ENCODE measurements around the gene ZNF747. TPM values are rescaled to one million over a fixed set of nuclear protein-coding genes. Genes with fewer than 3 reads are reported as not detected.

Gene ZNF747
- total and polyA plus RNA-seq, 10 of the 15 experiments (the other 5 are each of a cell fraction or from before 2014, with no cell fraction given), result 1.0 to 13.0 (median 7.2) TPM

- TF ChIP-seq JUNB (IDR thresholded peaks at IDR 0.05), result no peak
- TF ChIP-seq BMI1 (IDR thresholded peaks at IDR 0.05; ENCODE audit: borderline replicate concordance), result no peak
- no peak for TF ChIP-seq POLR2AphosphoS5 (IDR thresholded peaks at IDR 0.05; ENCODE audit: low read length)
- TF ChIP-seq, protein P1, sequence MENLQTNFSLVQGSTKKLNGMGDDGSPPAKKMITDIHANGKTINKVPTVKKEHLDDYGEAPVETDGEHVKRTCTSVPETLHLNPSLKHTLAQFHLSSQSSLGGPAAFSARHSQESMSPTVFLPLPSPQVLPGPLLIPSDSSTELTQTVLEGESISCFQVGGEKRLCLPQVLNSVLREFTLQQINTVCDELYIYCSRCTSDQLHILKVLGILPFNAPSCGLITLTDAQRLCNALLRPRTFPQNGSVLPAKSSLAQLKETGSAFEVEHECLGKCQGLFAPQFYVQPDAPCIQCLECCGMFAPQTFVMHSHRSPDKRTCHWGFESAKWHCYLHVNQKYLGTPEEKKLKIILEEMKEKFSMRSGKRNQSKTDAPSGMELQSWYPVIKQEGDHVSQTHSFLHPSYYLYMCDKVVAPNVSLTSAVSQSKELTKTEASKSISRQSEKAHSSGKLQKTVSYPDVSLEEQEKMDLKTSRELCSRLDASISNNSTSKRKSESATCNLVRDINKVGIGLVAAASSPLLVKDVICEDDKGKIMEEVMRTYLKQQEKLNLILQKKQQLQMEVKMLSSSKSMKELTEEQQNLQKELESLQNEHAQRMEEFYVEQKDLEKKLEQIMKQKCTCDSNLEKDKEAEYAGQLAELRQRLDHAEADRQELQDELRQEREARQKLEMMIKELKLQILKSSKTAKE (IDR thresholded peaks at IDR 0.05; ENCODE audit: low read depth, poor library complexity, severe bottlenecking), result no peak
- no peak for TF ChIP-seq FOXM1 (IDR thresholded peaks at IDR 0.05; ENCODE audit: low read depth, low read length)
- TF ChIP-seq RAD21 (IDR thresholded peaks at IDR 0.05; ENCODE audit: insufficient read depth, low read depth, low read length), result no peak
- TF ChIP-seq TBL1XR1 (IDR thresholded peaks at IDR 0.05; ENCODE audit: low read depth, low read length), result no peak
- no peak for TF ChIP-seq BRCA1 (IDR thresholded peaks at IDR 0.05; ENCODE audit: low read depth, low read length)
- no peak for TF ChIP-seq RUNX3 (IDR thresholded peaks at IDR 0.05; ENCODE audit: low read length)
- TF ChIP-seq MEF2A (IDR thresholded peaks at IDR 0.05; ENCODE audit: insufficient read depth, low read depth, low read length), result no peak
- no peak for TF ChIP-seq MYB (IDR thresholded peaks at IDR 0.05; ENCODE audit: borderline replicate concordance, low read depth, low read length)
- TF ChIP-seq FOXK2 (IDR thresholded peaks at IDR 0.05), result no peak
- 0 out of 2 replicates have a peak, but pooled peaks have one; percentile 55 for TF ChIP-seq ZNF687 (IDR thresholded peaks at IDR 0.05)
- no peak for TF ChIP-seq RELA (IDR thresholded peaks at IDR 0.05; ENCODE audit: borderline replicate concordance, partially characterized antibody)
- TF ChIP-seq POLR2AphosphoS2 (IDR thresholded peaks at IDR 0.05; ENCODE audit: low read depth, low read length), result no peak
- no peak for TF ChIP-seq RCOR1 (conservative IDR thresholded peaks at IDR 0.05; ENCODE audit: low read depth, low read length)
- TF ChIP-seq PML (IDR thresholded peaks at IDR 0.05; ENCODE audit: low read length), result no peak
- TF ChIP-seq ZBTB11 (CRISPR knock-in tag; IDR thresholded peaks at IDR 0.05), result no peak
- TF ChIP-seq ZNF24 (IDR thresholded peaks at IDR 0.05), result no peak
- TF ChIP-seq ZNF384 (IDR thresholded peaks at IDR 0.05; ENCODE audit: borderline replicate concordance, low read depth, low read length), result peak; percentile 58
These were observed 7.0 kb downstream of the ZNF747 start (continued) for GRCh38 chr16:30527635-30528178.
